ENCODE measurements around the gene LHFPL3. TPM values are rescaled to one million over a fixed set of nuclear protein-coding genes. Genes with fewer than 3 reads are reported as not detected.

The LHFPL3 gene
- total RNA-seq, 1 experiment from 2014 or later: not detected

GRCh38 chr7:104627516-104627915 is 299.1 kb downstream of the LHFPL3 start:
- TF ChIP-seq ZBTB33 (IDR thresholded peaks at IDR 0.05; ENCODE audit: extremely low read depth, insufficient replicate concordance, low read length) (no peak), REST (IDR thresholded peaks at IDR 0.05; ENCODE audit: low read depth) (peak; percentile 76)
- ChIA-PET RAD21 (ENCODE audit: low non-redundant PET in 1 of 2, low total read pairs in 2 of 2, uncharacterized antibody in 2 of 2, unreplicated experiment in 2 of 2) (no interaction called here), POLR2A (no interaction called here), CTCF (no interaction called here)
- Histone ChIP-seq H3K36me3 (ENCODE audit: control insufficient read depth in 1 of 2, insufficient read depth in 2 of 2, low read length in 2 of 2) (no peaks in the 10 kb centered on the region; a peak in 1 of 4 replicates), H3K79me2 (ENCODE audit: insufficient read depth, low read length) (no peaks in the 10 kb centered on the region), H3K9ac (ENCODE audit: low read length) (no peak overlapping the region), H3K4me2 (ENCODE audit: low read length) (no peak overlapping the region), H3K27ac (ENCODE audit: low read depth, low read length) (no peak overlapping the region), H2AFZ (ENCODE audit: low read depth, low read length, poor library complexity, severe bottlenecking) (no peak overlapping the region), H3K9me3 (ENCODE audit: control insufficient read depth in 1 of 2, insufficient read depth in 1 of 2, low read depth in 1 of 2, low read length in 2 of 2) (no peaks in the 10 kb centered on the region), H4K20me1 (ENCODE audit: insufficient read depth) (no peaks in the 10 kb centered on the region), H3K9me2 (ENCODE audit: insufficient read depth) (no peaks in the 10 kb centered on the region), H3K4me1 (ENCODE audit: control insufficient read depth in 1 of 2, insufficient read depth in 2 of 2, low read length in 2 of 2) (no peaks in the 10 kb centered on the region), H3K27me3 (ENCODE audit: insufficient read depth, low read length) (peaks cover 10% of the 10 kb centered on the region; the same call in 1 of the 2 replicates), H3K4me3 (replicated peaks in 1 of 2; ENCODE audit: low read depth in 1 of 2, low read length in 2 of 2) (no peak overlapping the region)
- no TSS peak for BruUV-seq (replicated peaks)
- DNase-seq (ENCODE audit: low read depth, low spot score) (no peak), ATAC-seq (no peak)
- intact Hi-C loops (cut with micrococcal nuclease): loop anchor here (10.0 kb wide), 1 partner anchor 73 kb away; no protein-coding TSS in a partner anchor
